ENCODE results near the gene FBXW12.

GRCh38 chr3:48403533-48404439 lies 31.8 kb downstream of the FBXW12 start:
- TF ChIP-seq POLR2A (IDR thresholded peaks at IDR 0.05): no peak
- TF ChIP-seq, protein P1, sequence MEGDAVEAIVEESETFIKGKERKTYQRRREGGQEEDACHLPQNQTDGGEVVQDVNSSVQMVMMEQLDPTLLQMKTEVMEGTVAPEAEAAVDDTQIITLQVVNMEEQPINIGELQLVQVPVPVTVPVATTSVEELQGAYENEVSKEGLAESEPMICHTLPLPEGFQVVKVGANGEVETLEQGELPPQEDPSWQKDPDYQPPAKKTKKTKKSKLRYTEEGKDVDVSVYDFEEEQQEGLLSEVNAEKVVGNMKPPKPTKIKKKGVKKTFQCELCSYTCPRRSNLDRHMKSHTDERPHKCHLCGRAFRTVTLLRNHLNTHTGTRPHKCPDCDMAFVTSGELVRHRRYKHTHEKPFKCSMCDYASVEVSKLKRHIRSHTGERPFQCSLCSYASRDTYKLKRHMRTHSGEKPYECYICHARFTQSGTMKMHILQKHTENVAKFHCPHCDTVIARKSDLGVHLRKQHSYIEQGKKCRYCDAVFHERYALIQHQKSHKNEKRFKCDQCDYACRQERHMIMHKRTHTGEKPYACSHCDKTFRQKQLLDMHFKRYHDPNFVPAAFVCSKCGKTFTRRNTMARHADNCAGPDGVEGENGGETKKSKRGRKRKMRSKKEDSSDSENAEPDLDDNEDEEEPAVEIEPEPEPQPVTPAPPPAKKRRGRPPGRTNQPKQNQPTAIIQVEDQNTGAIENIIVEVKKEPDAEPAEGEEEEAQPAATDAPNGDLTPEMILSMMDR (IDR thresholded peaks at IDR 0.05): no peak

Measured in transverse colon (tissue), 3 donors.